CD4-positive, CD25-positive, alpha-beta regulatory T cell (primary cell): ENCODE data around the gene C2orf15. TPM values are rescaled to one million over a fixed set of nuclear protein-coding genes. Genes with fewer than 3 reads are reported as not detected.
"Not testable (repeated sequence)": the region's sequence is repeated elsewhere in the genome, so short reads cannot be mapped to it uniquely, and the experiment has no call there.

ENCODE experiments used
- ATAC-seq, 2 donors: fragments of 150-1000 bp; cut with Tn5 transposase; one replicate each; pipeline ENCODE4 v1.10.0; 2021; ENCODE audit warnings: low read depth in 2 of 2, moderate number of reproducible peaks in 2 of 2, moderate library complexity in 1 of 2
- DNase-seq, 3 donors: peaks; one replicate each; pipeline versions ENCODE4 v3.0.0 to v3.0.0-alpha.2; 2012 to 2022; ENCODE audit warnings: mixed read lengths in 1 of 3
- H3K27ac ChIP-seq: one replicate; pipeline ENCODE4 v1.7.0; 2013; ENCODE audit warnings: mild to moderate bottlenecking, low read length; ENCODE audit not compliant: insufficient read depth, poor library complexity, severe bottlenecking
- H3K27me3 ChIP-seq: one replicate; pipeline ENCODE4 v1.7.0; 2013; ENCODE audit warnings: low read length; ENCODE audit not compliant: control insufficient read depth, insufficient read depth
- H3K36me3 ChIP-seq: one replicate; pipeline ENCODE4 v1.7.0; 2013; ENCODE audit warnings: mild to moderate bottlenecking, low read length, moderate library complexity; ENCODE audit not compliant: control insufficient read depth, insufficient read depth
- H3K4me1 ChIP-seq: 2 replicates; pipeline ENCODE4 v1.7.0; 2013; ENCODE audit warnings: mild to moderate bottlenecking, low read length; ENCODE audit not compliant: insufficient read depth, control insufficient read depth, poor library complexity, severe bottlenecking
- H3K4me3 ChIP-seq: one replicate; pipeline ENCODE4 v1.7.0; 2013; ENCODE audit warnings: low read depth, mild to moderate bottlenecking, low read length, moderate library complexity
- H3K9me3 ChIP-seq, 2 experiments: 1 replicate in 1 of 2; 2 replicates in 1 of 2; pipeline ENCODE4 v1.7.0; 2013; ENCODE audit warnings: low read length in 2 of 2, mild to moderate bottlenecking in 1 of 2, moderate library complexity in 1 of 2; ENCODE audit not compliant: control insufficient read depth in 2 of 2
- H3K27ac Mint-ChIP-seq, 3 donors: one replicate each; pipeline ENCODE4 v1.8.0; 2020 to 2022; ENCODE audit warnings: mild to moderate bottlenecking in 3 of 3, mixed read lengths in 3 of 3, moderate library complexity in 2 of 3
- H3K27me3 Mint-ChIP-seq: one replicate; pipeline ENCODE4 v1.8.0; 2022; ENCODE audit warnings: mild to moderate bottlenecking, mixed read lengths
- H3K36me3 Mint-ChIP-seq: one replicate; pipeline ENCODE4 v1.8.0; 2020; ENCODE audit warnings: mixed read lengths
- H3K4me1 Mint-ChIP-seq, 4 donors: one replicate each; pipeline ENCODE4 v1.8.0; 2020 to 2022; ENCODE audit warnings: mixed read lengths in 4 of 4, mild to moderate bottlenecking in 1 of 4
- H3K4me3 Mint-ChIP-seq, 4 donors: one replicate each; pipeline ENCODE4 v1.8.0; 2020 to 2022; ENCODE audit warnings: mild to moderate bottlenecking in 4 of 4, mixed read lengths in 4 of 4, moderate library complexity in 3 of 4
- H3K9me3 Mint-ChIP-seq, 7 donors: one replicate each; pipeline ENCODE4 v1.8.0; 2020 to 2022; ENCODE audit warnings: mixed read lengths in 7 of 7, mild to moderate bottlenecking in 3 of 7, moderate library complexity in 2 of 7
- polyA plus RNA-seq, 4 donors: library from polyadenylated mRNA; unstranded; fragments of 300-500 nt; fragmentation: Illumina TruSeq; gene quantifications; one replicate each; pipeline ENCODE4 v1.2.3, GENCODE V29; 2021
- total RNA-seq: library from RNA; stranded (reverse); gene quantifications from one replicate; pipeline ENCODE4 v1.2.3, GENCODE V29; 2022

Gene C2orf15
- total and polyA plus RNA-seq, 5 donors from 2014 or later: 2.0 to 5.4 (median 2.6) TPM

GRCh38 chr2:99188357-99188756 lies 46.9 kb downstream of the C2orf15 start:
- no peaks in the 10 kb centered on the region for H3K9me3 ChIP-seq
- DNase-seq (no peak), ATAC-seq (no peak)
- H3K9me3 Mint-ChIP-seq: peaks cover 0 to 2% (median 0%) of the 10 kb centered on the region in 7 donors
- H3K4me3 ChIP-seq: no peak overlapping the region
- H3K27ac Mint-ChIP-seq: no peak overlapping the region
- no peak overlapping the region for H3K27ac ChIP-seq
- H3K4me3 Mint-ChIP-seq: no peak overlapping the region
- peaks cover 28% of the 10 kb centered on the region for H3K36me3 Mint-ChIP-seq
- H3K4me1 Mint-ChIP-seq: peaks cover 17 to 38% (median 32%) of the 10 kb centered on the region in 4 donors
- H3K27me3 ChIP-seq: no peaks in the 10 kb centered on the region
- peaks cover 36% of the 10 kb centered on the region for H3K36me3 ChIP-seq
- H3K27me3 Mint-ChIP-seq: no peaks in the 10 kb centered on the region
- no peaks in the 10 kb centered on the region for H3K4me1 ChIP-seq

- H3K27me3 Mint-ChIP-seq: no peaks in the 10 kb centered on the region
- peaks cover 37% of the 10 kb centered on the region for H3K36me3 Mint-ChIP-seq
- Histone ChIP-seq H3K27ac (no peak overlapping the region), H3K4me3 (no peak overlapping the region), H3K27me3 (no peaks in the 10 kb centered on the region), H3K9me3 (no peaks in the 10 kb centered on the region), H3K4me1 (no peaks in the 10 kb centered on the region), H3K36me3 (peaks cover 51% of the 10 kb centered on the region)
- DNase-seq (no peak), ATAC-seq (no peak)
- H3K9me3 Mint-ChIP-seq: peaks cover 0 to 2% (median 0%) of the 10 kb centered on the region in 7 donors
- peak overlapping the region in 1 of 3 donors; percentile 36 for H3K27ac Mint-ChIP-seq
- no peak overlapping the region for H3K4me3 Mint-ChIP-seq
- H3K4me1 Mint-ChIP-seq: peaks cover 9 to 24% (median 21%) of the 10 kb centered on the region in 4 donors
Measured at GRCh38 chr2:99190548-99190947, 49.0 kb downstream of the C2orf15 start.

GRCh38 chr2:99192364-99192763 lies 50.9 kb downstream of the C2orf15 start:
- H3K36me3 ChIP-seq: peaks cover 66% of the 10 kb centered on the region
- not testable (repeated sequence) for H3K27me3 Mint-ChIP-seq, H3K27ac ChIP-seq, H3K9me3 Mint-ChIP-seq, H3K4me3 Mint-ChIP-seq, H3K27me3 ChIP-seq, H3K4me1 ChIP-seq, H3K27ac Mint-ChIP-seq, ATAC-seq, H3K4me3 ChIP-seq, DNase-seq, H3K9me3 ChIP-seq
- Mint-ChIP-seq H3K36me3 (peaks cover 44% of the 10 kb centered on the region), H3K4me1 (peaks cover 5 to 21% (median 11%) of the 10 kb centered on the region in 4 donors)

GRCh38 chr2:99198103-99198841 lies 56.8 kb downstream of the C2orf15 start:
- no peak overlapping the region for H3K27ac ChIP-seq
- ATAC-seq (no peak), DNase-seq (no peak)
- H3K9me3 ChIP-seq: no peaks in the 10 kb centered on the region
- no peaks in the 10 kb centered on the region for H3K27me3 ChIP-seq
- Mint-ChIP-seq H3K4me1 (peaks cover 0 to 3% (median under 1%) of the 10 kb centered on the region in 4 donors), H3K9me3 (no peaks in the 10 kb centered on the region), H3K36me3 (peaks cover 23% of the 10 kb centered on the region), H3K4me3 (no peak overlapping the region), H3K27me3 (no peaks in the 10 kb centered on the region), H3K27ac (peak overlapping the region in 1 of 3 donors; percentile 64)
- H3K4me3 ChIP-seq: no peak overlapping the region
- H3K36me3 ChIP-seq: peaks cover 35% of the 10 kb centered on the region
- H3K4me1 ChIP-seq: no peaks in the 10 kb centered on the region

- no peak for ATAC-seq
- no peak overlapping the region for H3K27ac ChIP-seq
- no peak overlapping the region for H3K4me3 Mint-ChIP-seq
- no peaks in the 10 kb centered on the region for H3K27me3 ChIP-seq
- no peaks in the 10 kb centered on the region for H3K4me1 ChIP-seq
- H3K4me3 ChIP-seq: no peak overlapping the region
- H3K9me3 Mint-ChIP-seq: no peaks in the 10 kb centered on the region
- no peaks in the 10 kb centered on the region for H3K27me3 Mint-ChIP-seq
- H3K4me1 Mint-ChIP-seq: peaks cover 0 to 3% (median under 1%) of the 10 kb centered on the region in 4 donors
- peak overlapping the region; percentile 46 to 64 (median 56) for H3K27ac Mint-ChIP-seq
- H3K9me3 ChIP-seq: no peaks in the 10 kb centered on the region
- peaks cover 17% of the 10 kb centered on the region for H3K36me3 Mint-ChIP-seq
- DNase-seq: no peak
- peaks cover 23% of the 10 kb centered on the region for H3K36me3 ChIP-seq
Measured at GRCh38 chr2:99200076-99200800, 58.7 kb downstream of the C2orf15 start.

Other genes with a start within 250 kb of the C2orf15 start
- 0.10 TPM for gene CRACDL, start 205.5 kb upstream of the C2orf15 start, total RNA-seq
- gene CRACDL, start 205.5 kb upstream of the C2orf15 start, polyA plus RNA-seq: under 1 TPM; 0.16 to 0.18 (median 0.17) TPM
- 7.7 TPM for gene TSGA10, start 13.2 kb downstream of the C2orf15 start, total RNA-seq
- 10 to 100 TPM in 3 of 4 donors, 1 to 10 TPM in 1; 9.1 to 17.2 (median 14.6) TPM for gene TSGA10, start 13.2 kb downstream of the C2orf15 start, polyA plus RNA-seq
- gene LIPT1, start 13.3 kb downstream of the C2orf15 start, total RNA-seq: 11.5 TPM
- 10 to 100 TPM; 17.2 to 27.4 (median 25.6) TPM for gene LIPT1, start 13.3 kb downstream of the C2orf15 start, polyA plus RNA-seq
- gene MITD1, start 39.4 kb downstream of the C2orf15 start, total RNA-seq: 32.1 TPM
- 10 to 100 TPM; 49.8 to 69.1 (median 52.8) TPM for gene MITD1, start 39.4 kb downstream of the C2orf15 start, polyA plus RNA-seq
- 13.9 TPM for gene MRPL30, start 39.5 kb downstream of the C2orf15 start, total RNA-seq
- gene MRPL30, start 39.5 kb downstream of the C2orf15 start, polyA plus RNA-seq: 10 to 100 TPM; 15.8 to 19.8 (median 17.2) TPM
- gene LYG2, start 114.0 kb downstream of the C2orf15 start, total RNA-seq: not detected
- not detected for gene LYG2, start 114.0 kb downstream of the C2orf15 start, polyA plus RNA-seq
- 2.0 TPM for gene LYG1, start 159.5 kb downstream of the C2orf15 start, total RNA-seq
- gene LYG1, start 159.5 kb downstream of the C2orf15 start, polyA plus RNA-seq: under 1 TPM in 1 of 4 donors, not detected in 3; 0.46 TPM
- 15.1 TPM for gene TXNDC9, start 194.6 kb downstream of the C2orf15 start, total RNA-seq
- gene TXNDC9, start 194.6 kb downstream of the C2orf15 start, polyA plus RNA-seq: 10 to 100 TPM; 57.6 to 83.6 (median 72.8) TPM
- 38.0 TPM for gene EIF5B, start 195.7 kb downstream of the C2orf15 start, total RNA-seq
- 1 to 10 TPM; 2.9 to 4.6 (median 4.0) TPM for gene EIF5B, start 195.7 kb downstream of the C2orf15 start, polyA plus RNA-seq